H1 (cell line): ENCODE data around the gene PTDSS2. TPM values are rescaled to one million over a fixed set of nuclear protein-coding genes. Genes with fewer than 3 reads are reported as not detected.

ENCODE experiments used
- CTCF ChIA-PET: fragments of 300-600 bp; sonication (Branson Sonifier 250); formaldehyde crosslinking; loops from one replicate; lab custom pipeline; 2021; ENCODE audit not compliant: partially characterized antibody; lab: Charles Lee
- POLR2A ChIA-PET: fragments of 300-600 bp; sonication (Branson Sonifier 250); formaldehyde crosslinking; loops from one replicate; lab custom pipeline; 2021; ENCODE audit warnings: inconsistent platforms; ENCODE audit not compliant: partially characterized antibody; lab: Charles Lee
- DNase-seq, 2 experiments: peaks; one replicate each; pipeline versions ENCODE4 v3.0.0 to v3.0.0-alpha.2; 2010 to 2022; ENCODE audit warnings: low spot score in 2 of 2, low read depth in 1 of 2, mixed read lengths in 1 of 2
- FAIRE-seq: peaks from 2 replicates; lab custom pipeline; 2011; peaks lifted over from hg19 to GRCh38; lab: Jason Lieb, UNC
- H2AFZ ChIP-seq: 2 replicates; pipeline ENCODE4 v1.8.1; 2012; ENCODE audit warnings: low read length, inconsistent platforms
- H2AK5ac ChIP-seq: 2 replicates; pipeline ENCODE4 v1.6.1; 2013; ENCODE audit warnings: low read depth, low read length
- H2BK120ac ChIP-seq: replicated peaks from 2 replicates; pipeline ENCODE3; 2013; ENCODE audit warnings: low read depth, low read length, inconsistent platforms
- H2BK12ac ChIP-seq: 2 replicates; pipeline ENCODE4 v1.6.1; 2013; ENCODE audit warnings: low read depth, low read length
- H2BK15ac ChIP-seq: 2 replicates; pipeline ENCODE4 v1.6.1; 2013; ENCODE audit warnings: low read length
- H2BK20ac ChIP-seq: 2 replicates; pipeline ENCODE4 v1.6.1; 2013; ENCODE audit warnings: low read length
- H2BK5ac ChIP-seq: 2 replicates; pipeline ENCODE4 v1.6.1; 2013; ENCODE audit warnings: low read depth, low read length
- H3K14ac ChIP-seq: 2 replicates; pipeline ENCODE4 v1.6.1; 2013; ENCODE audit warnings: inconsistent platforms; ENCODE audit not compliant: insufficient read length
- H3K18ac ChIP-seq: 2 replicates; pipeline ENCODE4 v1.6.1; 2013; ENCODE audit warnings: low read length; ENCODE audit errors: extremely low read depth
- H3K23ac ChIP-seq: 2 replicates; pipeline ENCODE4 v1.6.1; 2013; ENCODE audit warnings: inconsistent platforms; ENCODE audit not compliant: insufficient read length
- H3K23me2 ChIP-seq: 2 replicates; pipeline ENCODE4 v1.6.1; 2013; ENCODE audit warnings: low read depth, low read length
- H3K27ac ChIP-seq: 2 replicates; pipeline ENCODE4 v1.6.1; 2011; ENCODE audit warnings: low read depth, low read length, inconsistent platforms
- H3K27me3 ChIP-seq, 4 experiments: replicated peaks in 1 of 4; 1 replicate in 1 of 4; 2 replicates in 3 of 4; pipeline versions ENCODE4 v1.6.1 to v1.8.1; 2011 to 2013; ENCODE audit warnings: low read length in 3 of 4, mild to moderate bottlenecking in 3 of 4, inconsistent platforms in 2 of 4, mixed read lengths in 2 of 4, moderate library complexity in 1 of 4; ENCODE audit not compliant: control insufficient read depth in 3 of 4, insufficient read depth in 3 of 4; ENCODE audit errors: extremely low read depth in 1 of 4
- H3K36me3 ChIP-seq, 4 experiments: 2 replicates each; pipeline versions ENCODE4 v1.6.1 to v1.8.1; 2011 to 2013; ENCODE audit warnings: mild to moderate bottlenecking in 4 of 4, low read length in 3 of 4, moderate library complexity in 2 of 4, control low read depth in 1 of 4, inconsistent platforms in 1 of 4; ENCODE audit not compliant: insufficient read depth in 4 of 4, control insufficient read depth in 2 of 4
- H3K4ac ChIP-seq: replicated peaks from 2 replicates; pipeline ENCODE3; 2013; ENCODE audit warnings: low read length, low read depth, mixed read lengths, inconsistent platforms; ENCODE audit not compliant: insufficient read length
- H3K4me1 ChIP-seq, 4 experiments: replicated peaks in 1 of 4; 1 replicate in 1 of 4; 2 replicates in 3 of 4; pipeline versions ENCODE4 v1.6.1 to v1.8.1; 2011 to 2013; ENCODE audit warnings: low read length in 3 of 4, inconsistent platforms in 2 of 4, mixed read lengths in 1 of 4; ENCODE audit not compliant: insufficient read depth in 4 of 4, control insufficient read depth in 3 of 4
- H3K4me2 ChIP-seq, 2 experiments: 2 replicates each; pipeline versions ENCODE4 v1.6.1 to v1.8.1; 2011 to 2013; ENCODE audit warnings: low read depth in 2 of 2, low read length in 2 of 2, control low read depth in 1 of 2, inconsistent platforms in 1 of 2, mild to moderate bottlenecking in 1 of 2; ENCODE audit not compliant: insufficient read depth in 1 of 2
- H3K4me3 ChIP-seq, 4 experiments: fragments of 200-600, 300-600 bp in 1 of 4; sonication (generic), shearing (Covaris generic), sonication (Bioruptor Twin) in 1 of 4; 2 replicates each; pipeline versions ENCODE4 v1.5.1 to v1.8.1; 2011 to 2016; ENCODE audit warnings: low read length in 4 of 4, low read depth in 3 of 4, control low read depth in 2 of 4, inconsistent platforms in 2 of 4, mild to moderate bottlenecking in 2 of 4, mixed read lengths in 1 of 4, moderate library complexity in 1 of 4; ENCODE audit not compliant: insufficient read depth in 2 of 4; ENCODE audit errors: extremely low read depth in 1 of 4
- H3K56ac ChIP-seq: replicated peaks from 2 replicates; pipeline ENCODE3; 2013; ENCODE audit warnings: low read depth, mild to moderate bottlenecking, mixed read lengths, low read length, inconsistent platforms; ENCODE audit not compliant: insufficient read length
- H3K79me1 ChIP-seq: 2 replicates; pipeline ENCODE4 v1.6.1; 2013; ENCODE audit warnings: low read depth, low read length, control low read depth
- H3K79me2 ChIP-seq, 2 experiments: 2 replicates each; pipeline versions ENCODE4 v1.6.1 to v1.8.1; 2012 to 2013; ENCODE audit warnings: low read length in 2 of 2, mild to moderate bottlenecking in 2 of 2, inconsistent platforms in 1 of 2; ENCODE audit not compliant: insufficient read depth in 2 of 2, control insufficient read depth in 1 of 2
- H3K9ac ChIP-seq, 4 experiments: replicated peaks in 1 of 4; 1 replicate in 1 of 4; 2 replicates in 3 of 4; pipeline versions ENCODE4 v1.6.1 to v1.8.1; 2011 to 2013; ENCODE audit warnings: low read depth in 3 of 4, low read length in 3 of 4, control low read depth in 2 of 4, mild to moderate bottlenecking in 2 of 4, moderate library complexity in 2 of 4, inconsistent platforms in 1 of 4; ENCODE audit errors: extremely low read depth in 1 of 4
- H3K9me3 ChIP-seq, 2 experiments: 2 replicates each; pipeline versions ENCODE4 v1.6.1 to v1.8.1; 2012 to 2013; ENCODE audit warnings: mild to moderate bottlenecking in 2 of 2, moderate library complexity in 2 of 2, control low read depth in 1 of 2, inconsistent platforms in 1 of 2, low read depth in 1 of 2, low read length in 1 of 2, mixed read lengths in 1 of 2; ENCODE audit not compliant: insufficient read depth in 2 of 2
- H4K20me1 ChIP-seq, 2 experiments: replicated peaks in 1 of 2; 2 replicates each; pipeline versions ENCODE3 to v1.8.1; 2011 to 2013; ENCODE audit warnings: inconsistent platforms in 2 of 2, low read length in 2 of 2, mild to moderate bottlenecking in 1 of 2; ENCODE audit not compliant: insufficient read depth in 2 of 2, control insufficient read depth in 1 of 2
- H4K5ac ChIP-seq: 2 replicates; pipeline ENCODE4 v1.6.1; 2013; ENCODE audit warnings: low read length, low read depth, mixed read lengths, inconsistent platforms; ENCODE audit not compliant: insufficient read length
- H4K8ac ChIP-seq: 2 replicates; pipeline ENCODE4 v1.8.0; 2013; ENCODE audit warnings: mild to moderate bottlenecking, moderate library complexity, low read length, inconsistent platforms; ENCODE audit not compliant: insufficient read depth; ENCODE audit errors: extremely low read depth
- H4K91ac ChIP-seq: replicated peaks from 2 replicates; pipeline ENCODE3; 2013; ENCODE audit warnings: low read length, mixed read lengths, inconsistent platforms; ENCODE audit not compliant: insufficient read length
- EZH2 ChIP-seq: fragments of 200-600 bp; sonication (generic); IDR thresholded peaks from 2 replicates; pipeline ENCODE4 v1.7.1; 2012; ENCODE audit warnings: low read depth, mild to moderate bottlenecking, moderate library complexity, low read length, inconsistent platforms; ENCODE audit not compliant: severe bottlenecking
- NRF1 ChIP-seq: IDR thresholded peaks from 2 replicates; pipeline ENCODE4 v1.6.1; 2011; ENCODE audit warnings: mild to moderate bottlenecking, low read depth, low read length, improper control_type of control experiment
- RAD21 ChIP-seq, 2 experiments: IDR thresholded peaks in 1 of 2; conservative IDR thresholded peaks in 1 of 2; 2 replicates each; pipeline ENCODE4 v1.6.1; 2011; ENCODE audit warnings: low read depth in 2 of 2, low read length in 2 of 2, improper control_type of control experiment in 1 of 2, inconsistent platforms in 1 of 2, mild to moderate bottlenecking in 1 of 2, moderate library complexity in 1 of 2
- SIX5 ChIP-seq: IDR thresholded peaks from 2 replicates; pipeline ENCODE4 v1.6.1; 2011; ENCODE audit warnings: mild to moderate bottlenecking, low read depth, low read length
- ZNF274 ChIP-seq: IDR thresholded peaks from 2 replicates; pipeline ENCODE4 v1.7.0; 2012; ENCODE audit warnings: low read length, borderline replicate concordance; ENCODE audit errors: extremely low read depth
- WGBS, 2 experiments: shearing (Covaris generic) in 1 of 2; methylation state at CpG; one replicate each; pipeline versions ENCODE4 v1.1.6 to v1.1.7; 2013 to 2015; ENCODE audit warnings: low lambda C conversion rate in 2 of 2, mixed read lengths in 2 of 2, inconsistent platforms in 1 of 2, low coverage in 1 of 2, missing lambda C conversion rate in 1 of 2; ENCODE audit not compliant: insufficient replicate concordance in 2 of 2, insufficient coverage in 1 of 2, insufficient read length in 1 of 2; ENCODE audit errors: extremely low coverage in 1 of 2, missing lambda C conversion rate in 1 of 2; 5-methylcytosine and 5-hydroxymethylcytosine counted together
- polyA plus RNA-seq, 7 experiments: library from polyadenylated mRNA; depleted of rRNA in 3 of 7; stranded (reverse) in 5 of 7; unstranded in 2 of 7; fragments of >200 nt in 5 of 7; fragments of 200-250 nt in 2 of 7; gene quantifications; 1 replicate in 5 of 7; 2 replicates in 1 of 7; 4 replicates in 1 of 7; pipeline versions ENCODE4 v1.2.1 to v1.2.3, GENCODE V29; 2011 to 2013; ENCODE audit warnings: missing spikeins in 2 of 7, mixed read lengths in 2 of 7
- total RNA-seq: library from RNA; stranded (reverse); fragmentation: NEBNext Ultra II Directional; extraction: Animal tissue kit (Norgen Biotek cat#: 25700); gene quantifications from 2 replicates; pipeline ENCODE4 v1.2.1, GENCODE V29; 2021

Gene PTDSS2
- total and polyA plus RNA-seq, 2 of the 8 experiments (the other 6 are each of a cell fraction or from before 2014, with no cell fraction given), result 48.7 to 68.2 TPM

DNA sequence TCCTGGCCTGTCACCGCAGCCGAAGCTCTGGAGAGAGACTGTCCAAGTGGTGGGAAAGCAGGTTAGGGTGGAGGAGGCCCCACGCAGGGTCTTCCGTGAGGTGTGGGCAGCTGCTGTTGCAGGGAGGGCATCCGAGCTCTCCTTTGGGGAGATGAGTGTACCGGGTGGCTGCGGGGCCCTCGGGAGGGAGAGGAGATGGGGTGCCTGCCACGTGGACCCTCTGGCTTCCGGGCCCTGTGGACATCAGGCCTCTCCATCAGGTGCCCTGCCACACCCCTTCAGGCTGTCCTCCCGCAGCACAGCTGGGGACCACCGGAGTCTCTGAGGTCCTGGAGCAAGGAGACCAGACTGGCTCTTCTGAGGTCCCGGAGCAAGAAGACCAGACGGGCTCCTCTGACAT, 1.7 kb downstream of the PTDSS2 start:
- Histone ChIP-seq H3K79me1 (peaks cover 13% of the 10 kb centered on the region; the same call in 1 of the 2 replicates), H3K23me2 (peaks cover 2% of the 10 kb centered on the region; the same call in 1 of the 2 replicates), H2BK12ac (no peak overlapping the region), H2BK5ac (0 out of 2 replicates have a peak overlapping the region, but pooled peaks have one; percentile 28), H3K27me3 (no peaks in the 10 kb centered on the region), H3K18ac (no peak overlapping the region), H2AFZ (no peak overlapping the region), H2BK20ac (no peak overlapping the region), H3K4ac (no peak overlapping the region), H4K8ac (no peak overlapping the region; the same call in 1 of the 2 replicates), H4K91ac (no peak overlapping the region), H2BK120ac (no peak overlapping the region), H3K4me2 (peak overlapping the region; percentile 46 to 96; a peak in 3 of 4 replicates), H3K36me3 (peaks cover 2 to 11% (median 3%) of the 10 kb centered on the region in 4 experiments; a peak in 3 of 8 replicates), H3K27ac (no peak overlapping the region), H3K79me2 (peaks cover 11 to 55% of the 10 kb centered on the region in 2 experiments; a peak in 3 of 4 replicates), H2AK5ac (no peak overlapping the region; the same call in 1 of the 2 replicates), H3K4me3 (peak overlapping the region in 1 of 4 experiments; percentile 76; a peak in 3 of 8 replicates), H3K23ac (no peak overlapping the region), H3K9ac (no peak overlapping the region), H4K20me1 (peaks cover 15 to 18% of the 10 kb centered on the region in 2 experiments), H3K9me3 (no peaks in the 10 kb centered on the region), H4K5ac (no peak overlapping the region), H3K4me1 (peaks cover 3 to 16% (median 10%) of the 10 kb centered on the region in 4 experiments), H2BK15ac (no peak overlapping the region), H3K56ac (no peak overlapping the region), H3K14ac (no peak overlapping the region)
- no peak for FAIRE-seq
- TF ChIP-seq ZNF274, result no peak
- no peak for TF ChIP-seq EZH2
- TF ChIP-seq NRF1, result no peak
- no peak for TF ChIP-seq SIX5
- TF ChIP-seq RAD21 (IDR thresholded peaks at IDR 0.05 in 1 of 2, conservative IDR thresholded peaks at IDR 0.05 in 1 of 2; ENCODE audit: low read depth in 2 of 2, low read length in 2 of 2), result no peak
- CTCF ChIA-PET, result interaction anchor here (0.9 to 5.4 kb wide), 9 partner anchors 21 to 88 kb away, joined by 3 to 32 read pairs (median 4); partner anchors contain the start of gene SIGIRR
- WGBS, 2 experiments, result 94% methylated on average over 10 of the region's 14 CpGs; no CpG with 5 or more reads in 1 of the 2 experiments
- POLR2A ChIA-PET, result interaction anchor here (0.7 to 4.8 kb wide), 7 partner anchors 12 to 82 kb away, joined by 3 to 21 read pairs (median 6); partner anchors contain the start of gene ANO9
- no peak for DNase-seq
